HG02870 (cell line): ENCODE data around the gene GTF2H2.
"Not testable (repeated sequence)": the region's sequence is repeated elsewhere in the genome, so short reads cannot be mapped to it uniquely, and the experiment has no call there.

Source experiments
- ATAC-seq: cut with Tn5 transposase; IDR thresholded peaks from one replicate; pipeline ENCODE4 v1.9.1; 2021; ENCODE audit warnings: mild to moderate bottlenecking, moderate library complexity; ENCODE audit not compliant: unreplicated experiment

Gene GTF2H2

DNA sequence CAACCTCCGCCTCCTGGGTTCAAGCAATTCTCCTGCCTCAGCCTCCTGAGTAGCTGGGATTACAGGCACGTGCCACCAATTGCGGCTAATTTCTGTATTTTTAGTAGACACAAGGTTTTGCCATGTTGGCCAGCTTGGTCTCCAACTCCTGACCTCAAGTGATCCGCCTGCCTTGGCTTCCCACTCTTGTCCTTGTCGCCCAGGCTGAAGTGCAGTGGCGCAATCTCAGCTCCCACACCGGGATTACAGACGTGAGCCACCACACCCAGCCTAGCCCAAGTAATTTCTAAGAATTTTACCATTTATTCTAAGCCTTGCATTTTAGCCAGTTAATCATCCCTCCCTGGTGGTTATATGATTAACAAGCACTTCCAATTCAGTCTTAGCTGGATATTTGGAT lies 53.3 kb downstream of the GTF2H2 start:
- ATAC-seq, result no peak

DNA sequence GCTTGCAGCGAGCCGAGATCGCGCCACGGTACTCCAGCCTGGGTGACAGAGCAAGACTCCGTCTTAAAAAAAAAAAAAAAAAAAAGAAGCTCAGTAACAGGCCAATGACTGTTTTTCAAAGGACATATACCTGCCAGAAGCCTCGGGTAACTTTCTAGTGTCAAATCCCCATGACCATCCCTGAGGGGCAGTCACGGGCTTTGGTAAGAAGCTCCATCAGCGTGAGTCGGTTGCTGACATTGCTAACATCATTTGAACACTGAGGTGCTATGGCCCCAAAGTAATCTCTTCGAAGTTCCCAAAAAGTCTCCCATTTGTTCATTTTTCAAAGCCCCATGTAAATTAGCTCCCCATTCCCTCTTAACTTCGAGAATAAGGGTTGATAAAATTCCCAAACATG lies 53.9 kb downstream of the GTF2H2 start:
- ATAC-seq, result no peak

DNA sequence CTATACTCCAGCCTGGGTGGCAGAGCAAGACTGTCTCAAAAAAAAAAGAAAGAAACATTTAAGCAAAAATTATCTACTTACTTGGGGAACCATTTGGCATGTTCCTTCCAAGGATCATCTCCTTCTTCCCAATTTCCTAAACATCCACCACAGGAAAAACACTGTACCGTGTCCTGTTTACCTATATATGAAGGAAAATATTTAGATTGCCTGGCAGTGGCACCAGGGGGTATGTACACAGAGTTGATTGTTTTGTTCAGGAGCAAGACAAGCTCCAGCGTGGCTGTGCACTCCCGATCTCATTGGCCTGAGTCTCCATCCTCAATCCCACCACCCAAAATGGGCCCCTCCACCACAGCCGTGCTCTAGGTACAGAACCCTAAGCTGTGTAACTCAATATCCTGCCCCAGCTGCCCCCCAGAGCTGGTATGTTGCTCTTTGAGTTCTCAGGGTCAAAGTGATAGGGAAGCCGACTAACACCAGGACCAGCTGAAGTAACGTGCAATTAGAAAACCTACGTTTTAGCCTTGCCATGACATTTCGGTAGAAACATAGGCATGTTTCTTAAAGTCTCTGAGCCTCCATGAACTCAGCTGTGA lies 56.2 kb downstream of the GTF2H2 start:
- no peak for ATAC-seq

DNA sequence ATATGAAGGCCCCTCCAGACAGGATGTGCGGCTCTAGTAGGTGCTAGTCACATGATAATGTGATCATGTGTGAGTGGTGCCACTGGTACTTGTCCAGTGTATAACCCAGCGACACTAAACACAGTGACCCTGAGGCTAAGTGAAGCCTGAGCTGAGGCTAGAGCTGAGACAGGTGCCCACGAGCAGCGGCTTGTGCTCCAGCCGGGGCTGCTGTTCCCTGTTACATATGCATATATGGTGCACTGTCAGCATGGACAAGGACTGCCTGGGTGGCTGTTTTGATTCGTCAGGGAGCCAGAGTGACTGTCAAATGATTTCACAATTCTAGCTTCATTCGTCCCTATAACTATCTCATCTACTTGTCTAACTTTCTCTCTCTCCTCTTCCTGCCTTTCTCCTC lies 60.5 kb downstream of the GTF2H2 start:
- not testable (repeated sequence) for ATAC-seq
